Activated T-cell treated with anti-CD3 and anti-CD28 coated beads for 24 hours (primary cell): ENCODE results near the gene NPTX1.

Source experiments
- DNase-seq: peaks from one replicate; pipeline ENCODE4 v3.0.0-alpha.2; 2020; ENCODE audit warnings: low read depth

NPTX1 gene

GRCh38 chr17:80503921-80504320 lies 27.5 kb upstream of the NPTX1 start:
- no peak for DNase-seq

GRCh38 chr17:80503031-80503430 lies 26.6 kb upstream of the NPTX1 start:
- DNase-seq, result no peak

GRCh38 chr17:80502578-80502877 lies 26.1 kb upstream of the NPTX1 start:
- DNase-seq, result no peak

- no peak for DNase-seq
Observed at GRCh38 chr17:80501741-80502577, 25.6 kb upstream of the NPTX1 start.

GRCh38 chr17:80499961-80500665 lies 23.7 kb upstream of the NPTX1 start:
- DNase-seq, result no peak

GRCh38 chr17:80499560-80499959 lies 23.2 kb upstream of the NPTX1 start:
- DNase-seq, result no peak

GRCh38 chr17:80498920-80499410 lies 22.6 kb upstream of the NPTX1 start:
- no peak for DNase-seq

- no peak for DNase-seq
Observed at GRCh38 chr17:80498242-80498919, 22.0 kb upstream of the NPTX1 start.

- DNase-seq, result no peak
Observed at GRCh38 chr17:80497726-80498241, 21.4 kb upstream of the NPTX1 start.

GRCh38 chr17:80494547-80494946 lies 18.1 kb upstream of the NPTX1 start:
- no peak for DNase-seq

- no peak for DNase-seq
Observed at GRCh38 chr17:80492343-80493136, 16.1 kb upstream of the NPTX1 start.

- no peak for DNase-seq
Observed at GRCh38 chr17:80491478-80492342, 15.3 kb upstream of the NPTX1 start.

GRCh38 chr17:80487511-80487910 lies 11.1 kb upstream of the NPTX1 start:
- no peak for DNase-seq

- no peak for DNase-seq
Observed at GRCh38 chr17:80486692-80487091, 10.3 kb upstream of the NPTX1 start.

- DNase-seq, result no peak
Observed at GRCh38 chr17:80485846-80486245, 9.4 kb upstream of the NPTX1 start.

GRCh38 chr17:80482555-80483308 lies 6.3 kb upstream of the NPTX1 start:
- DNase-seq, result no peak

- no peak for DNase-seq
Observed at GRCh38 chr17:80482058-80482318, 5.6 kb upstream of the NPTX1 start.

GRCh38 chr17:80481284-80482057 lies 5.1 kb upstream of the NPTX1 start:
- no peak for DNase-seq

- no peak for DNase-seq
Observed at GRCh38 chr17:80480248-80480647, 3.8 kb upstream of the NPTX1 start.

- DNase-seq, result no peak
Observed at GRCh38 chr17:80479246-80479566, 2.8 kb upstream of the NPTX1 start.
